Stimulated activated CD8-positive, alpha-beta memory T cell treated with anti-CD3 and anti-CD28 coated beads, Interleukin-4, amount 100 ng/mL, for 4 hours (primary cell): Measurements from ENCODE around the gene ACBD5.
"Not testable (repeated sequence)": the region's sequence is repeated elsewhere in the genome, so short reads cannot be mapped to it uniquely, and the experiment has no call there.

Experiments used
- DNase-seq, 2 donors: peaks; one replicate each; pipeline ENCODE4 v3.0.0-alpha.2; 2020; ENCODE audit warnings: low read depth in 2 of 2, low spot score in 1 of 2

ACBD5 gene

GRCh38 chr10:27240212-27241009 lies at the start of gene ACBD5:
TSS of gene ACBD5 (minus strand) at chr10:27240797. CDS start at chr10:27240688, 109 bp downstream.
- peak in 1 of 2 donors; percentile 57 for DNase-seq

DNA sequence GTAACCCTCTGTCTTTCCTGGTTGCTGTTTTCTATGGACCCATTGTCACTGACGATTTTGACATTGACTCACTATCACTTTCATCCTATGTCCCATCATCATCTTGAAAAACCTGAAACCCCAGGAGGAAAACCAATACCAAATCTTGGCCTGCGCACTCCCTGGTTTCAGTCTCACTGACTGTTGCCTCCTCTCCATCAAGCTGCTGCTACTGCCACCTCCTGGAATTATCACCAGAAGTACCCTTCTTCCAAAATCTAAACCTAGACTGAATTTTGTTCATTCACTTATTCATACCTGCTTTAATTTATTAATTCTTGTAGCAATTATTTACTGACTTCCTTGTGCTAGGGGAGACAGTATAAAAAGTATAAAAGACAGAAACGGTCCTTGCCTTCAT lies 44.5 kb upstream of the ACBD5 start:
- peak in 1 of 2 donors; percentile 1 for DNase-seq

- no peak for DNase-seq
These were observed 36.0 kb upstream of the ACBD5 start for GRCh38 chr10:27276581-27276980.

GRCh38 chr10:27266025-27266424 lies 25.4 kb upstream of the ACBD5 start:
- not testable (repeated sequence) for DNase-seq

DNA sequence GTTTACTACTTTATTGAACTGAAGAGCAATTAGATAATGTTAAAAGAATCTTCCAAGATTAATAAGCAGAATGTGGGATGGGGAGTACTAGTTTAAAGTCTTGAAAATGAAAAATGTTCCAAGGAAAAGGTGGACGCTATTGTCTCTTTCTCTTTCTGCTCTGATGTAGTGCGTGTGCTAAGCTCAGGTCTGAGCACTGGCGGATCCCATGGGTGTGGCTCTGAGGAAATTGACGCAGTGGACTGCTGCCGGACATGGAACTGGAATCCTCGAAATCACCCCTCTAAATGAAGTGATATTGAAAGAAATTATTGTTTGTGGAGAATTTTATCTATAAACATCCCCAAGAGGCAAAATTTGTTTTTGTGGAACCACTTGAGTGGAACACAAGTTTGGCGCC lies 22.2 kb upstream of the ACBD5 start:
- DNase-seq, result not testable (repeated sequence)

DNA sequence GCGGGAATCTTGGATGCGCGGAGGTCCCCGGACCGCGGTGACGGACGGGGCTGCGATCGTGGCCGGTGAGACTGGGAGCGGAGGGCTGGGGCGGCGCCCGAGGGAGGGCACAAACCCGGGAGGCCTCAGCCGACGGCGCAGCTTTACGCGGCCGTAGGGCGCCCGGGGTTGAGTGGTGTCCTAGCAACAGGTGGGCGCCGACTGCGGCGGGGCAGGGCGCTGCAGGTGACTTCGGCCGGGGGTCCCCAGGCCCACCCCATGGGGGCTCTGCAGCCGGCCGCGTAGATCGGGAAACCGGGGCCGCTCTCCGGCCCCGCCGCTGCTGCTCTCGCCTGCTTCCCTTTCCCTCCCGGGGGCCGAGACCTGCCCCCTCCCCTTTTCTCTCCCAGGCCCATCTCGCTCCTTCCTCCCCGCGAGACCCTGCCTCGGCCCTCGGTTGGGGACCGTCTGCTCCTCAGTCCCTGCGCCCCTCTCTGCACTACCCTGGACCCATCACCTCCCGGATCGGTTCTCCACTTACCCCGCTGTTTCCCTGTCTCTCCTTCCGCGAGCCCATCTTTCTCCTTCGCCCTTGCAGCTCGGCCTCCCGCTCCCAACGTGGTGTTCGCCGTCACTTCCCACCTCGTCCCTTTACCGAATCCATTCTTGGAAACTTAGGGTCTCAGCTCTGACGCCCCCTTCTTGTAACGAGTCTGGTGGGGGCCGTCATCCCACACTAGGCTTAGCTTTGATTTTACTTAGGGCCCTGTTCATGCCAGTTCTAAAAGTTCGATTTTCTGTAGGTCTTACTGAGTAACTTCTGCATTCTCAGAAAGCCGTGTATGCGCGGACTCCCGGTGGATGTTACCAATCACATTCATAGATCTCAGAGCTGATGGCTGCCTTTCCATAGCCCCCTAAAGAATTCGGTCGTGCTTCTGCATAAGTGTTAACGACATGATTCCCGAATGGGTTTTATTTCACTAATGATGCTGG lies 18.5 kb upstream of the ACBD5 start:
- no peak for DNase-seq

DNA sequence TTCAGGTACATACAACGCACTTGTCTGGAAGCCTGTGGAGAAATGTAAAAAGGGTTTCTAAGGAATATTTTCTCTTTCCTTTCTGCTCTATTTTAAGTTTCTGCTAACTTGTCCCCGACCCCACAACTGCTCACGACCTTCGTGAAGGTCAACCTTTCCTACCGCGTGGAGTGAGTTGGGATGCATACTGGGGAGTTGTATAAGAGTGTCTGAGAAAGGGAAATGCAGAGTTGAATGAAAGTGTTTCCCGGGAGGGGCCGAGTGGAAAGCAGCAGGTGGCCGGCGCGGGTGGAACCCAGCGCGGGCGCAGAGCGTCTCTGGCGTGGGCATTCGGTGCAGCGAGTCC lies 17.9 kb upstream of the ACBD5 start:
- DNase-seq, result no peak

- DNase-seq, result no peak
These were observed 15.9 kb upstream of the ACBD5 start for GRCh38 chr10:27256299-27257189.

- no peak for DNase-seq
These were observed 13.0 kb upstream of the ACBD5 start for GRCh38 chr10:27253576-27253975.

GRCh38 chr10:27252267-27253000 lies 11.8 kb upstream of the ACBD5 start:
- DNase-seq, result peak; percentile 60 to 67

DNA sequence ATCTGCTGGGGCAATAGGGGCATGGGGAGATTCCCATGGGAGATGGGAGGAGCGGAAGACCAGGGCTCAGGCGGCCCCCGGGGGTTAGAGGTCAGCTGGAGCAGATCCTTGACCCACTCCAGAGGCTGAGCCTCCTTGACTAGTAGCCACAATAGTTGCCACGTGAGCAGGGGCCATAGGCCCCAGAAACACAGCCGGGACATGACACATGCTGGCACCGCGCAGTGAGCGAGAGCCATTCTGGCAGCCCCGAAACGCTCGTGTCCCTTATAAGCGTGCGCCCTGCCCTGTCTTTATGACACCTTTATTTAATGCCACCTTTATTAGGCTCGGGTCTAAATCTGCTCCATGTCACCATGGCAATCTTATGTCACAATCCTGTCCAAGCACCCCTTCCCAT lies 11.0 kb upstream of the ACBD5 start:
- DNase-seq, result no peak

- DNase-seq, result no peak
These were observed 7.6 kb upstream of the ACBD5 start for GRCh38 chr10:27248215-27248614.

GRCh38 chr10:27247441-27247840 lies 6.8 kb upstream of the ACBD5 start:
- DNase-seq, result no peak

- no peak for DNase-seq
These were observed 6.4 kb upstream of the ACBD5 start for GRCh38 chr10:27247006-27247405.

GRCh38 chr10:27245836-27246235 lies 5.2 kb upstream of the ACBD5 start:
- no peak for DNase-seq

GRCh38 chr10:27244976-27245375 lies 4.4 kb upstream of the ACBD5 start:
- no peak for DNase-seq

- DNase-seq, result no peak
These were observed 2.5 kb upstream of the ACBD5 start for GRCh38 chr10:27242951-27243551.

DNA sequence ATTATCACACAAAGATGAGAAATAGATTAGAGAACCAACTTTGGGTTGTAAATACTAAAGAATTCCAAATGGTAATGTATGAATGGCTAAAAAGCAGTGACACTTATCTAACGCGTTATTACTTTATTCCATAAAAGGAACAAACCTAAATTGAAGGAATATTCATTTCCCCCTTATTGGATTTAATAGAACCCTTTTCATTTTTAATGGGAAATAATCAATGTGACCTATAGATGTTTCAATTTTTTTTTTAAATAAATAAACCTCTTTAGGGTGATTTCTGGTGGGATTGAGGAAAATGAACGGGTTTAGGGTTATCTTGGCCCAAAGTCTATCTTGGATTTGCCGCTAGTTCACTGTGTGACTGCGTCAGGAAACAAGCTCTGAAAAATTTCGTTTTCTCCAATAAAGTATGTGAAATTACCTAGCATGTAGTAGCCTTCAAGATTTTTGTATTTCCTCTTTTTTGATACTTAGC lies 1.9 kb upstream of the ACBD5 start:
- no peak for DNase-seq

- peak in 1 of 2 donors; percentile 71 for DNase-seq
These were observed 1.3 kb upstream of the ACBD5 start for GRCh38 chr10:27241652-27242472.
